Measurements from ENCODE around the gene PTGS1.

PTGS1 gene

GRCh38 chr9:122376796-122377195 is 6.0 kb downstream of the PTGS1 start:
- FAIRE-seq: no peak

GRCh38 chr9:122377241-122378164 is 6.7 kb downstream of the PTGS1 start:
- no peak for FAIRE-seq

GRCh38 chr9:122378236-122378635 is 7.4 kb downstream of the PTGS1 start:
- no peak for FAIRE-seq

GRCh38 chr9:122379340-122379739 is 8.5 kb downstream of the PTGS1 start:
- FAIRE-seq: no peak

- FAIRE-seq: no peak
Observed at GRCh38 chr9:122380293-122380692, 9.5 kb downstream of the PTGS1 start.

- no peak for FAIRE-seq
Observed at GRCh38 chr9:122381206-122381950, 10.6 kb downstream of the PTGS1 start.

- FAIRE-seq: no peak
Observed at GRCh38 chr9:122382901-122383850, 12.4 kb downstream of the PTGS1 start.

GRCh38 chr9:122383992-122384461 is 13.2 kb downstream of the PTGS1 start:
- no peak for FAIRE-seq

GRCh38 chr9:122386311-122386872 is 15.6 kb downstream of the PTGS1 start:
- no peak for FAIRE-seq

- FAIRE-seq: no peak
Observed at GRCh38 chr9:122387536-122387935, 16.7 kb downstream of the PTGS1 start.

GRCh38 chr9:122389195-122389594 is 18.4 kb downstream of the PTGS1 start:
- no peak for FAIRE-seq

GRCh38 chr9:122389799-122390481 is 19.1 kb downstream of the PTGS1 start:
- FAIRE-seq: no peak

- no peak for FAIRE-seq
Observed at GRCh38 chr9:122392284-122392683, 21.5 kb downstream of the PTGS1 start.

- no peak for FAIRE-seq
Observed at GRCh38 chr9:122392714-122393113, 21.9 kb downstream of the PTGS1 start.

GRCh38 chr9:122393284-122393983 is 22.6 kb downstream of the PTGS1 start:
- no peak for FAIRE-seq

- no peak for FAIRE-seq
Observed at GRCh38 chr9:122394265-122395125, 23.7 kb downstream of the PTGS1 start.

- FAIRE-seq: no peak
Observed at GRCh38 chr9:122396614-122397148, 25.9 kb downstream of the PTGS1 start.

- no peak for FAIRE-seq
Observed at GRCh38 chr9:122397749-122398148, 26.9 kb downstream of the PTGS1 start.

- no peak for FAIRE-seq
Observed at GRCh38 chr9:122398371-122398924, 27.6 kb downstream of the PTGS1 start.

Data from endometrium (tissue), 2 donors.